SU-DHL-6 (cell line): Measurements from ENCODE around the gene TBX20.

Source experiments
- H2AFZ ChIP-seq: fragments of 200-600 bp; sonication (generic); 2 replicates; pipeline ENCODE4 v1.6.1; 2014; ENCODE audit warnings: low read depth, mild to moderate bottlenecking, moderate library complexity, mixed read lengths, antibody characterized with exemption, low read length; ENCODE audit not compliant: severe bottlenecking
- H3F3A ChIP-seq: fragments of 200-600 bp; shearing (Covaris generic); 2 replicates; pipeline ENCODE4 v1.6.0; 2016; ENCODE audit warnings: antibody characterized with exemption, mild to moderate bottlenecking; ENCODE audit not compliant: insufficient read depth
- H3K27ac ChIP-seq: fragments of 200-600 bp; sonication (generic); 2 replicates; pipeline ENCODE4 v1.5.1; 2016; ENCODE audit warnings: low read depth, mild to moderate bottlenecking, low read length, moderate library complexity, mixed read lengths
- H3K27me3 ChIP-seq: fragments of 200-600 bp; sonication (generic), shearing (Covaris generic); 2 replicates; pipeline ENCODE4 v1.6.0; 2014; ENCODE audit warnings: mild to moderate bottlenecking, low read length
- H3K36me3 ChIP-seq: fragments of 200-600 bp; sonication (generic); 2 replicates; pipeline ENCODE4 v1.6.1; 2014; ENCODE audit warnings: mild to moderate bottlenecking, low read length, mixed read lengths
- H3K4me2 ChIP-seq: fragments of 300-600, 200-600 bp; shearing (Covaris generic), sonication (generic); 2 replicates; pipeline ENCODE4 v1.6.0; 2014; ENCODE audit warnings: low read length, low read depth, mild to moderate bottlenecking; ENCODE audit not compliant: poor library complexity, severe bottlenecking
- H3K4me3 ChIP-seq: fragments of 200-600 bp; sonication (generic); 2 replicates; pipeline ENCODE4 v1.5.1; 2014; ENCODE audit warnings: antibody characterized with exemption, low read length, mild to moderate bottlenecking, mixed read lengths; ENCODE audit not compliant: insufficient read depth, poor library complexity, severe bottlenecking
- H3K79me2 ChIP-seq: fragments of 200-600 bp; sonication (generic); 2 replicates; pipeline ENCODE4 v1.6.1; 2014; ENCODE audit warnings: mild to moderate bottlenecking, low read length, moderate library complexity; ENCODE audit not compliant: insufficient read depth
- H3K9ac ChIP-seq: fragments of 200-600 bp; sonication (generic); 2 replicates; pipeline ENCODE4 v1.7.0; 2014; ENCODE audit warnings: mild to moderate bottlenecking, low read length
- H3K9me2 ChIP-seq: fragments of 200-600 bp; sonication (generic); replicated peaks from 2 replicates; pipeline ENCODE4 v1.6.1; 2014; ENCODE audit warnings: low read length; ENCODE audit not compliant: insufficient read depth
- H3K9me3 ChIP-seq: fragments of 200-600 bp; sonication (generic); 2 replicates; pipeline ENCODE4 v1.6.1; 2014; ENCODE audit warnings: low read length, mixed read lengths; ENCODE audit not compliant: insufficient read depth
- H4K20me1 ChIP-seq: fragments of 200-600 bp; sonication (generic); 2 replicates; pipeline ENCODE4 v1.6.1; 2014; ENCODE audit warnings: low read depth, mild to moderate bottlenecking, antibody characterized with exemption, low read length, moderate library complexity, mixed read lengths
- EZH2phosphoT487 ChIP-seq: fragments of 200-600 bp; sonication (generic), shearing (Covaris generic); conservative IDR thresholded peaks from 2 replicates; pipeline ENCODE4 v1.6.1; 2018; ENCODE audit warnings: mild to moderate bottlenecking, antibody characterized with exemption, low read length, moderate library complexity, mixed read lengths
- TF ChIP-seq, protein P1 (sequence below): fragments of 200-600 bp; sonication (generic); IDR thresholded peaks from one replicate; pipeline ENCODE4 v1.5.1; 2017; ENCODE audit warnings: antibody characterized with exemption, mild to moderate bottlenecking, low read length, moderate library complexity; ENCODE audit not compliant: insufficient read depth, poor library complexity, severe bottlenecking

The TBX20 gene

DNA sequence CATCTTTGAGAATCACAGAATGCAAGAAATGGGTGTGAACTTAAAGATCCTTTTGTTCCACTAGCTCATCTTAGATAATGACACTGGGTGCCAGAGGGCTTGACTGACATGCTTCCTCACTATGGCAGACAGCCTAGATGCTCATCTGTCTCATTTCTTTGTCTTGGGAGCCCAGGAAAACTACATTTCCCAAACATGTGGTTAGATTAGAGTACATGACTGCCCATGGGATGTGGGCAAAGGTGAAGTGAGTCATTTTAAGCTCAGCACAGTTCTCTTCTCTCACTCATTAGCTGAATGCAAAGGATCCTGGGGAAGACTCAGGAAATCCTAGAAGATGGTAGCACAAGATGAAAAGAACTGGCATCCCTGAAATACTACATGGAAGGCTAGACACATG, 32.5 kb upstream of the TBX20 start:
- Histone ChIP-seq H4K20me1 (no peaks in the 10 kb centered on the region), H3K27me3 (no peaks in the 10 kb centered on the region), H3K4me3 (no peak overlapping the region), H3K9me3 (no peaks in the 10 kb centered on the region), H3K9me2 (no peaks in the 10 kb centered on the region), H3K79me2 (no peaks in the 10 kb centered on the region), H3K27ac (no peak overlapping the region), H3K9ac (no peak overlapping the region), H3F3A (no peaks in the 10 kb centered on the region), H3K4me2 (no peak overlapping the region), H3K36me3 (no peaks in the 10 kb centered on the region), H2AFZ (no peak overlapping the region)
- TF ChIP-seq, protein P1, sequence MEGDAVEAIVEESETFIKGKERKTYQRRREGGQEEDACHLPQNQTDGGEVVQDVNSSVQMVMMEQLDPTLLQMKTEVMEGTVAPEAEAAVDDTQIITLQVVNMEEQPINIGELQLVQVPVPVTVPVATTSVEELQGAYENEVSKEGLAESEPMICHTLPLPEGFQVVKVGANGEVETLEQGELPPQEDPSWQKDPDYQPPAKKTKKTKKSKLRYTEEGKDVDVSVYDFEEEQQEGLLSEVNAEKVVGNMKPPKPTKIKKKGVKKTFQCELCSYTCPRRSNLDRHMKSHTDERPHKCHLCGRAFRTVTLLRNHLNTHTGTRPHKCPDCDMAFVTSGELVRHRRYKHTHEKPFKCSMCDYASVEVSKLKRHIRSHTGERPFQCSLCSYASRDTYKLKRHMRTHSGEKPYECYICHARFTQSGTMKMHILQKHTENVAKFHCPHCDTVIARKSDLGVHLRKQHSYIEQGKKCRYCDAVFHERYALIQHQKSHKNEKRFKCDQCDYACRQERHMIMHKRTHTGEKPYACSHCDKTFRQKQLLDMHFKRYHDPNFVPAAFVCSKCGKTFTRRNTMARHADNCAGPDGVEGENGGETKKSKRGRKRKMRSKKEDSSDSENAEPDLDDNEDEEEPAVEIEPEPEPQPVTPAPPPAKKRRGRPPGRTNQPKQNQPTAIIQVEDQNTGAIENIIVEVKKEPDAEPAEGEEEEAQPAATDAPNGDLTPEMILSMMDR = no peak
- no peak for TF ChIP-seq EZH2phosphoT487

DNA sequence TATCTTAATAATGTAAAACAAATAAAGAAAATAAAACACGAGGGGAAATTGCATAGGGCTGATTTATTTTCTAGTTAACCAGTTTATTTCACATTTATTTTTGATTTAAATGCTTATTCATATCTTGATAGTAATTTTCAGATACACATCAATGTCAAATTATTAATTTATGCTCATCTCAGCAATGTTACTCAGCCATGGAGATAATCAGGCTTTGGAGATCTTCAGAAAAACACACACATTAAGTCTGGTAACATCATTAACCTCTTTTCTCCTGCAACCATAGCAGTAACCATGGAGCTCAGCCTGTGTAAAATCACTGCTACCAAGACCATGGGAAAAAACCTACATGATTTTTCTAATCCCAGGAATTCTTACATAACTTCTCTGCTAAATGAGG, 31.9 kb upstream of the TBX20 start:
- no peaks in the 10 kb centered on the region for H3K9me3 ChIP-seq
- H3K4me3 ChIP-seq = no peak overlapping the region
- no peaks in the 10 kb centered on the region for H3K36me3 ChIP-seq
- no peak overlapping the region for H2AFZ ChIP-seq
- H3K9me2 ChIP-seq = no peaks in the 10 kb centered on the region
- no peak overlapping the region for H3K27ac ChIP-seq
- H4K20me1 ChIP-seq = no peaks in the 10 kb centered on the region
- H3F3A ChIP-seq = no peaks in the 10 kb centered on the region
- H3K79me2 ChIP-seq = no peaks in the 10 kb centered on the region
- TF ChIP-seq EZH2phosphoT487 = no peak
- TF ChIP-seq, protein P1 = no peak
- no peaks in the 10 kb centered on the region for H3K27me3 ChIP-seq
- H3K4me2 ChIP-seq = no peak overlapping the region
- H3K9ac ChIP-seq = no peak overlapping the region

DNA sequence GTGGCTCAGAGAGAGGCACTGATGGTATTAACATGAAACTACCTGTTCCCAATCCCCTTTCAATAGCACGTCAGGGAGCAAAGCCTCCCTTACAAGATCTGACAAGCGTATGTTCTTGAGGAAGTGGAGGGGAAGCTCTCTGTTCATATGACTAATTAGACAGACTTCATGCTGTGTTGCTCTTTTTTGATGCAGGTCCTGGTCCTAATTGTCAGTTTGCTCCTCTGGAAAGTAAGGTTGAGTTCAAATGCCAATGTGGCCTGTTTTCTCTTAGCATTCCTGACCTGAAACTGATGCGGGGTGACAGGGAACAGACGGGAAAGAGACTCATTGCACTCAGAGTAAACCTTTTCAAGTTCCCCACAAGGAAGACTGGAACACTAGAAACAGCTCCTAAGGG, 27.0 kb upstream of the TBX20 start:
- Histone ChIP-seq H3F3A (no peaks in the 10 kb centered on the region), H3K9me2 (no peaks in the 10 kb centered on the region), H3K27ac (no peak overlapping the region), H3K27me3 (no peaks in the 10 kb centered on the region), H3K79me2 (no peaks in the 10 kb centered on the region), H2AFZ (no peak overlapping the region), H4K20me1 (no peaks in the 10 kb centered on the region), H3K9me3 (no peaks in the 10 kb centered on the region), H3K4me3 (no peak overlapping the region), H3K36me3 (no peaks in the 10 kb centered on the region), H3K9ac (no peak overlapping the region), H3K4me2 (no peak overlapping the region)
- TF ChIP-seq, protein P1 = no peak
- no peak for TF ChIP-seq EZH2phosphoT487
